Measurements from ENCODE around the gene UBASH3A. TPM values are rescaled to one million over a fixed set of nuclear protein-coding genes. Genes with fewer than 3 reads are reported as not detected.
A peak's percentile ranks its signal among the peaks of the same experiment; 100 is the strongest.

Gene UBASH3A
- total RNA-seq, 2 experiments from 2014 or later, result 38.9 to 41.1 TPM

- Mint-ChIP-seq H3K9me3 (no peaks in the 10 kb centered on the region), H3K36me3 (peaks cover 37% of the 10 kb centered on the region), H3K4me3 (no peak overlapping the region), H3K27me3 (no peaks in the 10 kb centered on the region), H3K4me1 (peaks cover 45% of the 10 kb centered on the region), H3K27ac (no peak overlapping the region)
- no peak for DNase-seq
Measured at GRCh38 chr21:42447732-42448131, 44.0 kb downstream of the UBASH3A start.

GRCh38 chr21:42448686-42449085, 45.0 kb downstream of the UBASH3A start:
- H3K27ac Mint-ChIP-seq, result peak overlapping the region; percentile 66

GRCh38 chr21:42451941-42452340, 48.2 kb downstream of the UBASH3A start:
- Mint-ChIP-seq H3K4me1 (peaks cover 53% of the 10 kb centered on the region), H3K36me3 (peaks cover 12% of the 10 kb centered on the region), H3K27me3 (no peaks in the 10 kb centered on the region), H3K27ac (no peak overlapping the region), H3K9me3 (no peaks in the 10 kb centered on the region), H3K4me3 (no peak overlapping the region)
- DNase-seq, result no peak

More at GRCh38 chr21:42448686-42449085, 45.0 kb downstream of the UBASH3A start:
- no peaks in the 10 kb centered on the region for H3K27me3 Mint-ChIP-seq
- peaks cover 53% of the 10 kb centered on the region for H3K4me1 Mint-ChIP-seq
- DNase-seq, result no peak
- H3K36me3 Mint-ChIP-seq, result peaks cover 32% of the 10 kb centered on the region
- no peak overlapping the region for H3K4me3 Mint-ChIP-seq
- no peaks in the 10 kb centered on the region for H3K9me3 Mint-ChIP-seq

- Mint-ChIP-seq H3K9me3 (no peaks in the 10 kb centered on the region), H3K4me3 (no peak overlapping the region), H3K27me3 (no peaks in the 10 kb centered on the region), H3K36me3 (peaks cover 6% of the 10 kb centered on the region), H3K4me1 (peaks cover 49% of the 10 kb centered on the region), H3K27ac (peak overlapping the region; percentile 43)
- no peak for DNase-seq
Measured at GRCh38 chr21:42452401-42453223, 48.9 kb downstream of the UBASH3A start.

- no peak overlapping the region for H3K4me3 Mint-ChIP-seq
- no peaks in the 10 kb centered on the region for H3K9me3 Mint-ChIP-seq
- no peak for DNase-seq
- no peak overlapping the region for H3K27ac Mint-ChIP-seq
- no peaks in the 10 kb centered on the region for H3K36me3 Mint-ChIP-seq
- no peaks in the 10 kb centered on the region for H3K27me3 Mint-ChIP-seq
- peaks cover 44% of the 10 kb centered on the region for H3K4me1 Mint-ChIP-seq
Measured at GRCh38 chr21:42453224-42453985, 49.7 kb downstream of the UBASH3A start.

- Mint-ChIP-seq H3K27ac (no peak overlapping the region), H3K9me3 (no peaks in the 10 kb centered on the region), H3K4me1 (peaks cover 38% of the 10 kb centered on the region), H3K4me3 (no peak overlapping the region), H3K27me3 (no peaks in the 10 kb centered on the region), H3K36me3 (no peaks in the 10 kb centered on the region)
- no peak for DNase-seq
Measured at GRCh38 chr21:42453986-42454570, 50.4 kb downstream of the UBASH3A start.

- Mint-ChIP-seq H3K27ac (no peak overlapping the region), H3K36me3 (no peaks in the 10 kb centered on the region)
Measured at GRCh38 chr21:42454786-42455185, 51.1 kb downstream of the UBASH3A start.

GRCh38 chr21:42455196-42455595, 51.5 kb downstream of the UBASH3A start:
- H3K27me3 Mint-ChIP-seq, result no peaks in the 10 kb centered on the region
- H3K4me1 Mint-ChIP-seq, result peaks cover 32% of the 10 kb centered on the region
- H3K36me3 Mint-ChIP-seq, result no peaks in the 10 kb centered on the region
- H3K9me3 Mint-ChIP-seq, result no peaks in the 10 kb centered on the region
- H3K27ac Mint-ChIP-seq, result no peak overlapping the region
- no peak overlapping the region for H3K4me3 Mint-ChIP-seq
- no peak for DNase-seq

More at GRCh38 chr21:42454786-42455185, 51.1 kb downstream of the UBASH3A start:
- Mint-ChIP-seq H3K4me3 (no peak overlapping the region), H3K27me3 (no peaks in the 10 kb centered on the region), H3K4me1 (peaks cover 32% of the 10 kb centered on the region), H3K9me3 (no peaks in the 10 kb centered on the region)
- no peak for DNase-seq

- no peak for DNase-seq
- Mint-ChIP-seq H3K27me3 (no peaks in the 10 kb centered on the region), H3K27ac (peak overlapping the region; percentile 32), H3K9me3 (no peaks in the 10 kb centered on the region), H3K36me3 (no peaks in the 10 kb centered on the region), H3K4me3 (no peak overlapping the region), H3K4me1 (peaks cover 35% of the 10 kb centered on the region)
Measured at GRCh38 chr21:42455754-42456440, 52.2 kb downstream of the UBASH3A start.

- no peak overlapping the region for H3K4me3 Mint-ChIP-seq
- peaks cover 1% of the 10 kb centered on the region for H3K9me3 Mint-ChIP-seq
- peak overlapping the region; percentile 32 for H3K27ac Mint-ChIP-seq
- DNase-seq, result peak; percentile 42
- H3K36me3 Mint-ChIP-seq, result no peaks in the 10 kb centered on the region
- H3K4me1 Mint-ChIP-seq, result peaks cover 41% of the 10 kb centered on the region
- H3K27me3 Mint-ChIP-seq, result no peaks in the 10 kb centered on the region
Measured at GRCh38 chr21:42456457-42456856, 52.8 kb downstream of the UBASH3A start.

- Mint-ChIP-seq H3K4me1 (peaks cover 58% of the 10 kb centered on the region), H3K4me3 (no peak overlapping the region), H3K9me3 (peaks cover 9% of the 10 kb centered on the region), H3K27ac (no peak overlapping the region), H3K27me3 (no peaks in the 10 kb centered on the region), H3K36me3 (peaks cover 4% of the 10 kb centered on the region)
- no peak for DNase-seq
Measured at GRCh38 chr21:42459082-42459460, 55.4 kb downstream of the UBASH3A start.

- DNase-seq, result no peak
- Mint-ChIP-seq H3K4me3 (no peak overlapping the region), H3K27ac (peak overlapping the region; percentile 85), H3K36me3 (peaks cover 7% of the 10 kb centered on the region), H3K4me1 (peaks cover 63% of the 10 kb centered on the region), H3K27me3 (no peaks in the 10 kb centered on the region), H3K9me3 (peaks cover 9% of the 10 kb centered on the region)
Measured at GRCh38 chr21:42459546-42460215, 56.0 kb downstream of the UBASH3A start.

GRCh38 chr21:42460391-42461184, 56.9 kb downstream of the UBASH3A start:
- peak; percentile 64 for DNase-seq
- H3K27ac Mint-ChIP-seq, result peak overlapping the region; percentile 85
- peak overlapping the region; percentile 40 for H3K4me3 Mint-ChIP-seq
- peaks cover 69% of the 10 kb centered on the region for H3K4me1 Mint-ChIP-seq
- H3K27me3 Mint-ChIP-seq, result no peaks in the 10 kb centered on the region
- H3K9me3 Mint-ChIP-seq, result peaks cover 9% of the 10 kb centered on the region
- H3K36me3 Mint-ChIP-seq, result peaks cover 7% of the 10 kb centered on the region

- H3K4me3 Mint-ChIP-seq, result peak overlapping the region; percentile 40
- H3K4me1 Mint-ChIP-seq, result peaks cover 67% of the 10 kb centered on the region
- H3K27me3 Mint-ChIP-seq, result no peaks in the 10 kb centered on the region
- no peak for DNase-seq
- peak overlapping the region; percentile 85 for H3K27ac Mint-ChIP-seq
- peaks cover 7% of the 10 kb centered on the region for H3K36me3 Mint-ChIP-seq
- H3K9me3 Mint-ChIP-seq, result peaks cover 9% of the 10 kb centered on the region
Measured at GRCh38 chr21:42461185-42461520, 57.5 kb downstream of the UBASH3A start.
